GM18867 (cell line): Measurements from ENCODE around the gene LCLAT1.
"Not testable (repeated sequence)": the region's sequence is repeated elsewhere in the genome, so short reads cannot be mapped to it uniquely, and the experiment has no call there.

Experiments
- ATAC-seq: cut with Tn5 transposase; IDR thresholded peaks from one replicate; pipeline ENCODE4 v1.9.1; 2021; ENCODE audit warnings: mild to moderate bottlenecking, moderate library complexity; ENCODE audit not compliant: unreplicated experiment

Gene LCLAT1

DNA sequence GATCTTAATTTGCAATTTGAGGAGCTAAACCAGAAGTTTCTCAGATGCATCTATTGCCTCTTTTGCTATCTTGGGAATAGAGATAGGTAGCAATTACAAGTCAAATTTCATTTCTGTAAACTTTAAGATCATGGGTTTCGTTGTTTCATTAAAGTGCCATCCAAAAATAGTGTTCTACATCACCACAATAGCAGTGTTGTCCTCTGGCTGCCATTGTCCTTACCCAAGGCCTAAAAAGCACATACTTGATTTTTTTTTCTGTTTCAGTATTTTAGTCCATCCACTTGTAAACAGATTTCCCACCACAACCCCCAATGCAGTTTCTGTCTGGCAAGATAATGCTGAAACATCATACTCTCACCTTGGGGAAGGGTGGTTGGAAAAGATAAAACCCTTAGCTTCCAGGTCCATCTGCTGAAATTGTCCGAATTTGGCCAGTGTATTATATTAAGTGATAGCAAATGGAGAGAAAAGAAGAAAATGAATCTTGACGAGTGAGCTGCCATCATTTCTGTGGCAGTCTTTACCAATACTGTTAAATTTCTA lies 136.2 kb downstream of the LCLAT1 start:
- no peak for ATAC-seq

DNA sequence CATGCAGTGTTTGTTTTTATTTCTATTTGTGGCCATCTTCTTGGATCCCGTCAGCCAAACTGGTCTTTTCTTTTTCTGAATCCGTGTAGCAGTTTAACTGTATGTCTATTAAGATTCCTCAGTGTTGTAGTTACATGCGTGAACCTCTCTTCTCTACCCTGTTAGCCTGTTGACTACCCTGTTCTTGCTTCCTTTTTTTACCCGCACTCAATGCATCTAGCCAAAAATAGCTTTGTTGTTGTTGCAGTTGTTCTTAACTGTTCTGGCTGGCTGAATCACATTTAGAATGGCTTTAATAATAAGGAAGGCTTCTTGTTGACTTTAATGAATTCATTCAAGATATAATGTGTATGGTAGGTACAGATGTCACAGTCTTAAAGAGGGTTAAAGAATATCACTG lies 137.1 kb downstream of the LCLAT1 start:
- peak; percentile 61 for ATAC-seq

DNA sequence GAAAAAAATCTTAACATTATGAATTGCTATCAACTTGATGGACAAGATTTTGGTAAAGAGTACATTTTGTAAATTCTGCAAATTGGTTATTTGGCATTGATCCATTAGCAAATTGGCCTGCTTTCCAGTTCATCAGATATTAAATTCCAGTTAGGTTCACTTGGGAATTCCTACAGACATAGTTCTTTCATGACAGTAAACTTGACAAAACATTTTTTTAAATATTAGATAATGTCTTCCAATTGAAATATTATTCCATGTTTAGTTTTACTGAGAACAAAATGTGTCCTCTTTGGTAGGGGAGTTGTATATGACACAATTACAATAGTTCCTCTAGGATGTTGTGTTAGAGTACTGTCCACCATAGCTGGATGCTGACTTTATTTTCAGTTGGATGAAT lies 141.9 kb downstream of the LCLAT1 start:
- ATAC-seq = no peak

DNA sequence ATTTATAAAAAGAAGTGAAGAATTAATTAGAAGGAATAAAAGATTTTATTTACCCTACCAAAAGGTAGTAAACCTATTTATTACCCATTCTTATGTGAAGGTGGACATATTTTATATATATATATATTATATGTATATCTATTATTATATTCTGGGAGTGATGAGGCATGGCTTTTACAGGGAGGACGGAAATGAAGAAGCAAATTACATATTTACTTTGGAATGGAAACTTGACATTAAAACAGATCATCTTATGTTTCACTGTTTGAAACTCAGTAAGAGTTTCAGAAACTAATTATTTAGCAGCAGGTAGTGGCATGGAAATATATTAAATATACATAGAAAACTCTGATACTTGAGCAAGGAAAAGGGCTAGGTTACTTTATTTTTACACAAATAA lies 143.4 kb downstream of the LCLAT1 start:
- ATAC-seq = no peak

DNA sequence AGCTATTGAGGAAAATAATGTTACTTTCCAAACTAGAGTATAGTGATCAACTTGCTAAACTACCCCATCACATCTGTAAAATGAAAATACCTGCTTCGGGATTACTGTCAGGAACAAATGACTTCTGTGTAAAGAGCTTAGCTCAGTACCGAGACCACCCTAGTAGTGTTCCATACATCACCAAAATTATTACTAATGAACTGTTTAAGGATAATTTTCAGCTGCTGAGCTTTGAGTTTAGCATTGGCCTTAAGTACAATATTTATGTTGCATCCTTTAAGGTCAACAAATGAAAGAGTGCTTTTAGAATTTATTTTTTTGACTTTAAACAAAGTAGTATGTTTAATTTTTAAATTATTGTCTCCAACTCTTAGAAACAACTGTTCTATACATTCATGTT lies 144.1 kb downstream of the LCLAT1 start:
- no peak for ATAC-seq

DNA sequence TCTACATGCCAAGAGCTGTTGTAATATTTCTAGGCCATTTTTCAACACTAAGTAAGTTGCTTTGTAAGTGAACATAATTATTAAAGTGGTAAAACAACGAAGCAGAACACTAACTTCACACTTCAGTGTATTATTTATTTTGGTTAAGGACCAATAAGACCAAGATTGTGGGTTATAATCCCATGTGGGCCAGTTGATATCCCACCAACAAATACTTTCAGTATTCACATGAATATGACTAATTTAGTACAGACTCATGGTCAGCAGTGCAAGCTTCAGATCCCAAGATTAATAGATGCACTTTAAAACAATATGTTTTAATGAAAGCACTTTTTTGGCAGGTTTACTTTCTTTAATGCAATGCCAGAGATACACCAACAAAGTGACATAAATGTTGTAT lies 154.3 kb downstream of the LCLAT1 start:
- ATAC-seq = no peak

DNA sequence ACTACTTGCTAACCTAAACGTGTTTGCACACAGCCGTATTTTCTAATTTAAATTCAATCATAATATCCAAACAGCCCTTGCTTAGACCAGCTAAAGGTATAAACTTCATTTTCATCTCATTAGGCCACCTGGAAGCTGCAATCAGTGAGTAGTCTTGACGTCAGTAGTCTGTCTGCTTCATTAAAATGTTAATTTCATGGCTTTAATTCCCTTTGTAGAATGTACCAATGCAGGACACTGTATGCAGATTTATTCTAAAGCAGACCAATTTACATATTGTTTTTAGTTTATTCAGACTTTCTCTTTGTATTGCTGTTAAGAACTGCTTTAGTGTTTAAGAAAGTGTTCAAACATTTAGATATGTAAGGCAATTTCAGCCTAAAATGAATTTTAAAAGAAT lies 158.2 kb downstream of the LCLAT1 start:
- no peak for ATAC-seq

DNA sequence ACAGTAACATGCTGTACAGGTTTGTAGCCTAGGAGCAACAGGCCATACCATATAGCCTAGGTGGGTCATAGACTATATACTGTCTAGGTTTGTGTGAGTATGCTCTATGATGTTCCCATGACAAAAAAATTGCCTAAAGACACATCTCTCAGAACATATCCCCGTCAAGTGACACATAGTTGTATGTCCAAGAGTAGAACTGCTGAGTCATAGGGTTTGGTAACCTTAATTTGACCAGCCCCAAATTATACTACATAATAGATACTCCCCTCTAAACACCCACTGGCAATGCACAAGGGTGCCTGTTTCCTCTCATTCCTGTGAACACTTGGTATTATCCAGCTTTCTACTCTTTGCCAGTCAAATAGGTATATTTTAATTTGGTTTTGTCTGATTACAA lies 161.6 kb downstream of the LCLAT1 start:
- ATAC-seq = no peak

DNA sequence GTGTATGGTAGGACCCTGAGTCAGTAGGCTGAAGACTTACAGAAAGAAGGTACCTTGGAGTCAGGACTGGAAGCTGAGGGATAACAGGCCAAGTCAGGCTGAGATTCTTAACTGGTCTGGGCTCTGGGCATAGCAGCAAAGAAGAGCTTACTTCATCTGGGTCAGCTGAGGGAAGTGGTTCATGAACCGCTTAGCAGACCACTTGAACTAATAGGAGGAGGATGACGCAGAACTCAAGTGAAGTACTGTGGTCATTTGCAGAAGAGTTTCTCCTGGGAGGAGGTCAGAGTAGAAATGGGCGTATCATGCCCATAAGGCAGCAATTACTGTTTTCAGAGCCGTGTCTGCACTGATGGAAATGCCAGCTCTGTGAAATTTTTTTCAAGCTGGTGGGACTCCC lies 164.5 kb downstream of the LCLAT1 start:
- no peak for ATAC-seq

DNA sequence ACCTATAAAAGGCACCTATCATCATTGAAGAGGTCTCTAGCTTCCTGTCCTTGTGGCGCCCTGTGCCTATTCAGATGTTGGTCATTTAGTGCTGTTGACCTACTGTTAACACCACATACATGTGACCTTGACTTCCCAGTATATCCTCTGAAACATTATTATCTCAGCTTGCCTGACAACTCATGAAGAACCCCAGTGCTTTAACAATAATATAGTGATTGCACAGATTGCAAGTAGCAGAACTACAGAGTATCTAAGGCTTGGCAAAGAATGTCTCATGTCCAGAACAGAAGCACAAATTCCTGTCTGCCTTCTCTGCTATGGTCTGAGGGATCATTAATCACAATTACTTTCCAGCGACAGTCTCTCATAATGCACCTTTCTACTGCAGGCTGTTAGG lies 165.3 kb downstream of the LCLAT1 start:
- ATAC-seq = no peak

DNA sequence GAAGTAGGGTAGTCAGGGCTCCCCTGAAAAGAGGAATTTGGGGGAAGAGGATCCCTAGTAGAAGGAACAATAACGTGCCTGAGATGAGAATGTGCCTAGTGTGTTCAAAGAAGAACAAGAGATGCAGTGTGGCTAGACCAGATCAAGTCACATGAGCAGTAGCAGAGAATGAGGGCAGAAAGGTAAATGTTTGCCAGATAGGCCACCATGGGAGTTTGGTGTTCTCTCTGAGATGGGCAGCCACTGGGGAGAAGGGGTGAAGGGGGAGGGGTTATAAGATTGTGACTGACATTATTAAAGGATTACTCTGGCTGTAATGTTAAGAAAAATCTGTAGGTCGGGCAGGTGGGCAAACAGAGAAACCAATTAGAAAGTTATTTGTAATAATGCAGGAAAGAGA lies 166.0 kb downstream of the LCLAT1 start:
- ATAC-seq = no peak

DNA sequence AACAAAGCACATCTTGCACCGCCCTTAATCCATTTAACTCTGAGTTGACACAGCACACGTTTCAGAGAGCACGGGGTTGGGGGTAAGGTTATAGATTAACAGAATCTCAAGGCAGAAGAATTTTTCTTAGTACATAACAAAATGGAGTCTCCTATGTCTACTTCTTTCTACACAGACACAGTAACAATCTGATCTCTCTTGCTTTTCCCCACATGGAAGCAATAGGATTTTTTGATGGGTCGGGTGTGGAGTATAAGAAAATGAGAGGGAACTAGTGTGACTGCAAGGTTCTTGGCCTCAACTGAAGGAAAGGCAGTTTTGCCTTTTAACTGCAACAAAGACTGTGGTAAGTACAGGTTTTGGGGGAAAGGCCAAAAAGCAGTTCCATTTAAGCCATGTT lies 167.2 kb downstream of the LCLAT1 start:
- ATAC-seq = not testable (repeated sequence)

DNA sequence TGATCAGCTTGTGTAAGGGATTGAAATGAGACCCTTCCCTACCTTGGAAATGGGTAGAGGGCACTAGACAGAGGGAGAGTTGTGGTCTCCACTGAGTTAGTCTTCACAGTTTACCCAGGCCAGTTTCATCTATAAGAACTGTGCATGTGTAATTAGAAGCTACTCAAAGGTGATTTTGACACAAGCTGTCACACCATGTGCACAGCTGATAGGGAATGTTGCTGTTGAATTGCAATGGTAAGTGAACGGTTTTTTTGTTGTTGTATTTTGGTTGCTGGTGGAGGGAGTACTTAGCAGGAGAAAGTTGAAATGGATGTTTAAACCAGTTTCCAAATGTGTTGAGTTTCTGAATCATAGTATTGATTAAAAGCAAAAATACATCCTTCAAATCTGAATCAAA lies 168.9 kb downstream of the LCLAT1 start:
- no peak for ATAC-seq

DNA sequence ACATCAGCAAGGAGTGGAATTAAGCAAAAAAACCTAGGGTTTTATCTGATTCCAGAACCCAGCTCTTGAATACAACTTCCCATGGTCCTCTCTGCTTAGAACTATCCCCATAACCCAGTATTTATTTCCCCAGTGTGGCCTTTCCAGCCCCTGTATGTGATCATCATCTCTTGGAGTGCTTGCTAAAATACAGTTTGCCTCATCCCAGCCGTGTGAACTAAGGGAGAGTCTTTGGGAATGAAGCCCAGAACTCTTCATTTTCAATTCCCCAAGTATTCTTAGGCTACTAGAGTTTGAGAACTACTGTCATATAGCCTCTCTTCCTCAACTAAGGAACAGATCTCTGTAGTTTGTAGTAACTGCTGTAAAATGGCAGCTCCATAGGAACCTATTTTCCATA lies 173.1 kb downstream of the LCLAT1 start:
- ATAC-seq = no peak

DNA sequence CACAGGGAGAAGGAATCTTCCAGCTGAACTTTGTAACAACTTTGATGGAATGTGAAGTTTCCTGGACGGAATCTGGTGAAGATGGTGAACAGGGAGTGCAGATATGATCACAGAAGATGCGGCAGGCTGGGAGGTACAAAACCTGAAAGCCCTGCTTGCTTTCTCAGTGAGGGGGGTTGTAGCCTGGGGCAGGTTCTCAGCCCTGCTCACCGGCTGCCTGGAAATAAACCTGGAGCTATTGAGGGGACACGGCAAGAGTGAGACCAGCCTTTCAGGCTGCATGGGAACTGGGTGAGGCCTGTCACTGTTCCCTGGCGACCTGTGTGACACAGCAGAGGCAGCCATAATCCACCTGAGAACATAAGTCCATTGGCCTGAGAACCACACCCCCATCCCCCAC lies 174.8 kb downstream of the LCLAT1 start:
- ATAC-seq = no peak

DNA sequence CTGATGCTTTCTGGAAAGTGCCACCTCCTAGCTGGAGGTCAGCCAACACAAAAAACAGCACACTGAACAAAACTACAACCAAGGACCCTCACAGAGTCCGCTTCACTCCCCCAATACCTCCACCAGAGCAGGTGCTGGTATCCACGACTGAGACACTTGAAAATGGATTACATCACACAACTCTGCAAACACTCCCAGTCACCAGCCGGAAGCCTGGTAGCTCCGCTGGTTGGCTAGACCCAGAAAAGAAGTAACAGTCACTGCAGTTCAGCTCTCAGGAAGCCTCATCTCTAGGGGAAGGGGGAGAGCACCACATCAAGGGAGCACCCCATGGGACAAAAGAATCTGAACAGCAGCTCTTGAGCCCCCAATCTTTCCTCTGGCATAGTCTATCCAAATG lies 175.4 kb downstream of the LCLAT1 start:
- ATAC-seq = no peak

DNA sequence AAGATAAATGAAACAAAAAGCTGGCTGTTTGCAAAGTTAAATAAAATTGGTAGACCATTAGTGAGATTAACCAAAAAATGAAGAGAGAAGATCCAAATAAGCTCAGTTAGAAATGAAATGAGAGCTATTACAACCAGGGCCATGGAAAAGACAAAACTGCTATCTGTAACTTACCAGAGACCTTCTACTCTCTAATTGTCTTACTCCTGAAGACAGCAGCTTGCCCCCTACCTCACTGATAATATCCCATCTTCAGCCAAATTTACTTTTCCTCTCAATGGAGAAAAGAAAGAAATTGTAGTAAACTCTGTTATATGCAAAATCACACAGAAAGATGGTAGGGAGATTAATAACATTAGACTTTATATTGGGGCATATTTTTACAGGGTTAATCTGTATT lies 178.2 kb downstream of the LCLAT1 start:
- no peak for ATAC-seq

DNA sequence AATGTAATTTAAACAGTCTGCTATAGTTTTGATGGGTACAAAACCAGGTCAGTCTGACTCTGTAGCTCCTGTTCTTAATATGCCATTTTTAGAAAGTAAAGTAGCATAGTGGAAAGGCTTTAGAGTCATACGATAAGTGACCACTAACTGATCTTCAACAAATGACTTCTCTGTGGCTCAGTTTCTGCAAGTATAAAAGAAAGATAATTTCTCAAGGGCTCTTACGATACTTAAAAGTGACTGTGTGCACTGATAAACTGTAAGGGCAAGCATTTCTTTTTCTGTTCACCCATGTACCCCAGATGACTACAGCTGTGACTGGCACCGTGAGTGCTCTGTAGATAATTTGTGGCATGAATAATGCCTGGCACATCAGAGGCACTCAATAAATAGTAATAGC lies 178.7 kb downstream of the LCLAT1 start:
- no peak for ATAC-seq

DNA sequence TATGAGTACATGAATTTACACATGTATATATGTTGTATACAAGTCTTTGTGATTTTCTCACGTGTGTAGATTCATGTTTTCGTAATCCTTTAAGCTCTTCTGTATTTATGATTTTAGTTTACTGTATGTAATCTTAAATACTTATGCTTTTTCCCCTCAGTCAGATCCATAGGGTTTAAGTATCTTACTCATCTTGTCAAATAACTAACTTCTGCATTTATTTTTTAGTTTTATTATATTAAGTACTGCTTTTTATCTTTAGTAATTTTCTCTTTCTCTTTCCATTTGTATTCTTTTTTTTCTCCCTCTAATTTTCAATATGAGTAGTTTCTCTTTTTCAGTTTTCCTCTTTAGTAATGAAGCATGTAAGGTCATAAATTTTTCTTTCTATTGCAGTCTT lies 179.4 kb downstream of the LCLAT1 start:
- no peak for ATAC-seq

DNA sequence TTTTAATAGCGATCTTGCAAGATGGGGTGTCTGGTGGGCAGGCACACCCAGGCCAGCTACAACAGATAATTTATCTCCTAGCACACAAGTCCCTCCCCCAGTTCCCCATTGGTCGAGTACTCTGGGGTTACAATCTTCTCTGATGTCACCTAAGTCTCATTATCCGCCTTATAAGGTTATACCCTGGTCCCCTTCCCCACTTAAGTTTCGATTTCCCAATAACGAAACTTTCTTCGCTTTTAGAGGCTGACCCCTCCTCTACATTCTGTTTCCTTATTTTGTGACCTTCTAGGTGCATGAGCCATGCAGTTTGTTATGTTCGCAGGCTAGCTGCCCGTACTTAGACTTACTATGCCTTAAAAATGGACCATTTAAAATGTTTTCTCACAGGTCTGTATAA lies 180.1 kb downstream of the LCLAT1 start:
- no peak for ATAC-seq

DNA sequence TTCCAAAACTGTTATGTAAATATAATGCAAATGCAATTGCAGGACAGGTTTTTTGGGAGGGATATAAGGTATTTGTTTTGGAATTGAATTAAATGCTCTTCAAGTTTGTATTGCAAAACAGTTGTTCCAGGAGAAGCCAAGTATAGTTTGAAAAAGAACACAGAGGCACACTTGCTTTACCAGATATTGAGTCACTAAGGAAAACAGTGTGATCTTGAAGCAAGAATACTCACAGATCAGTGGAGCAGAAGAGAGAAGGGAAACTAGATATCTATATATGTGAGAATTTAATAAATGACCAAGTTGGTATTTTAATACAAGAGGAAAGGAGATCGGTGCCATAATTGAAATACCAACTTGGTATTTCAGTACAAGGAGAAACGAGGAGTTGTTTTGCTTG lies 181.3 kb downstream of the LCLAT1 start:
- no peak for ATAC-seq

DNA sequence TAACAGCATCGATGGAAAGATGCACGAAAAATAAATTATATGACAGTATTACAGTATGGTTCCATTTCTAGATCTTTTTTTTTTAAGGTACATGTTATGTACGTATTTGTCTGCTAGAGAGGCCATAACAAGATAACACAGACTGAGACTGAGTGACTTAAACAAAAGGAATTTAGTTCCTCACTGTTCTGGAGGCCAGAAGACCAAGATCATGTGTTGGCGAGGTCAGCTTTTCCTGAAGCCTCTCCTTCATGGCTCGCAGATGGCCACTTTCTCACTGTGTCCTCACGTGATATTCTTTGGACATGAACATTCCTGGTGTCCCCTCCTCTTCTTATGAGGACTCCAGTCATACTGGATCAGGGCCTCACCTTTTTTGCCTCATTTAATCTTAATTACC lies 182.8 kb downstream of the LCLAT1 start:
- ATAC-seq = no peak

DNA sequence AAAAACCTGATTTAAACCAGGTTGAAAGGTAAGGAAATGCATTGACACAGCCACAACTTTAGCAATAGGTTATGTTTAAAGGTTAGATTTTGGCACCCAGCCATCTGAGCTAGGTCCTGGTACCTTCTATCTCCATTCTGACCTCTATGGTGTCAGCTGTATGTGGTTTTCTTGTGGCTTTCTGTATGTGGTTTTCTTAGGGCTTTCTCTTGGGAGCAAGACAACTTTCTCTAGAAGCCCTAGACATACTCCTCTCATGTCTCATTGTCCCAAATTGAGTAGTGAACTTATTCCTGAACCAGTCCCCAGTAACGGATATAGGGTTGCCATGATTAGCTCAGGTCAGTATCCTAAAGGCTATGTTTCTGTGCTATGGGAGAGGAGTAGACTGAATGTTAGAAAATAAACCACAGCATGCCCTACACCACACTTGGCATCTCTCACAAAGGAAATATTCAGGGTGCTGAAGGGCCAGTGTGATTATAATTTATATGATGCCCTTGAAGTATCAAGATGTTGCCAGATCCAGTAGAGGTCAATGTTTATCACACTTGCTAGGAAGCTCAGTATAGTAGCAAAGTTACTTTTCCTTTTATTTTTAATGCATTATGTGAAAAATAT lies 184.1 kb downstream of the LCLAT1 start:
- peak; percentile 66 for ATAC-seq
